ENCODE results near the gene GAL. TPM values are rescaled to one million over a fixed set of nuclear protein-coding genes. Genes with fewer than 3 reads are reported as not detected.

Gene GAL
- total RNA-seq, 1 donor from 2014 or later, result 1.1 TPM

DNA sequence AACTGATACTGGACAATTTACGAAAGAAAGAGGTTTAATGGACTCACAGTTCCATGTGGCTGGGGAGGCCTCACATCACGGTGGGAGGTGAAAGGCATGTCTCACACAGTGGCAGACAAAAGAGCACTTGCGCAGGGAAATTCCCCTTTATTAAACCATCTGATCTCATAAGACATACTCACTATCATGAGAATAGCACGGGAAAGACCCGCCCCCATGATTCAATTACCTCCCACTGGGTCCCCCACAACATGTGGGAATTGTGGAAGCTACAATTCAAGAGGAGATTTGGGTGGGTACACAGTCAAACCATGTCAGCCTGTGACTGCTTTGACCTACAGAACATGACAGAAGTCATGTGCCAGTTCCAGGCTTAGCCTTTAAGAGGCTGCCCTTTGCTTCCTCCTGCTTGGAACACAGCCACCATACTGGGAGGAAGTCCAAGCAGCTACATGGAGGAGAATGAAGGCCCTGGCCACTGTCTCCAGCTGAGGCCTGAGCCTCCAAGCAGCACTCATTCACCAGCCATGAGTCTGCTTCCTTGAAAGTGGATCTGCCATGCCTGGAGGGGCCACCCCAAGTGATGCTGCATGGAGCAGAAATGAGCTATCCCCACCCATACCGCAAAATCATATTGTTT lies 10.9 kb upstream of the GAL start:
- peaks cover 8% of the 10 kb centered on the region for H3K27me3 Mint-ChIP-seq (ENCODE audit: low read depth)
- no peak for DNase-seq (ENCODE audit: low read depth, low spot score)
- no peak overlapping the region for H3K27ac Mint-ChIP-seq (ENCODE audit: unreplicated experiment)
- H3K36me3 Mint-ChIP-seq (ENCODE audit: low read depth), result no peaks in the 10 kb centered on the region
- peaks cover 15% of the 10 kb centered on the region for H3K4me1 Mint-ChIP-seq
- H3K4me3 Mint-ChIP-seq, result no peak overlapping the region
- TF ChIP-seq CTCF (conservative IDR thresholded peaks at IDR 0.05), result no peak
- peaks cover 5% of the 10 kb centered on the region for H3K9me3 Mint-ChIP-seq

DNA sequence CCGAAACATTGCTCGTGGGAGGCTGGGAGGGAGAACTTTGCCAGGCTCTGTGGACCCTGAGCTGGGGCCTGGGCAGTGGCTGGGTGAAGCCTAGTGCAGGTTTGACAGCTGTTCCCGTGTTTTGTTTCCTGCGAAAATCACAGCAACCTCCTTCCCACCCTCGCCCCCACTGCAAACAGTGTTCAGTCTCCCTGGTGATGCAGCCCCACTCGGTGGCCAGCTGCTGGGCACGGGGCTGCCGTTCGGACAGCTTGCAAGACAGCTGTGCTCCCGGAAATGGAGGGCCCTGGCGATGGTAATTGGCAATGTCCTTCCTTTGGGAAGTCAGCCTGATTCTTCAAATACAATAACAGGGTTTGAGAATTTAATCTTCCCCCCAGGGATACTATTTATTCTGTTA lies 10.4 kb upstream of the GAL start:
- Mint-ChIP-seq H3K4me3 (no peak overlapping the region), H3K27me3 (ENCODE audit: low read depth) (peaks cover 10% of the 10 kb centered on the region), H3K4me1 (peaks cover 15% of the 10 kb centered on the region), H3K36me3 (ENCODE audit: low read depth) (no peaks in the 10 kb centered on the region), H3K9me3 (peaks cover 5% of the 10 kb centered on the region), H3K27ac (ENCODE audit: unreplicated experiment) (no peak overlapping the region)
- no peak for DNase-seq (ENCODE audit: low read depth, low spot score)
- TF ChIP-seq CTCF (conservative IDR thresholded peaks at IDR 0.05), result no peak

DNA sequence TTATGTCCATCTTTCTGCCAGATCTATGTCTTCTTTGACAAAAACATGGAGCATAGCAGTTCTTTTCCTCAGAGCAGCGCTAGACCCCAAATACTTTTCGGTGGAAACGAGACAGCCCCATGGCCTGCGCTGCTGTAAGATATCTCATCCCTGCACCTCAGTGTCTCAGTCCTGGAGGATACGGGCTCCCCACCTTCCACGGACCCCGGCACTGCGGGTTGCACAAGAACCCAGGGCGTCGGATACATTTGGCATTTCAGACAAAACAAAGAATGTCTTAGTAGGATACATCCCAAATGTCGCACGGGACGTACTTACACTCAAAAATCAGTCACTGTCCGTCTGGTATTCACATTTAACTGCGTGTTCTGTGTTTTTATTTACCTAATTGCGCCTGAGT lies 9.9 kb upstream of the GAL start:
- Mint-ChIP-seq H3K4me1 (peaks cover 15% of the 10 kb centered on the region), H3K9me3 (peaks cover 5% of the 10 kb centered on the region), H3K36me3 (ENCODE audit: low read depth) (no peaks in the 10 kb centered on the region), H3K4me3 (no peak overlapping the region), H3K27me3 (ENCODE audit: low read depth) (peaks cover 13% of the 10 kb centered on the region), H3K27ac (ENCODE audit: unreplicated experiment) (no peak overlapping the region)
- no peak for TF ChIP-seq CTCF (conservative IDR thresholded peaks at IDR 0.05)
- no peak for DNase-seq (ENCODE audit: low read depth, low spot score)

DNA sequence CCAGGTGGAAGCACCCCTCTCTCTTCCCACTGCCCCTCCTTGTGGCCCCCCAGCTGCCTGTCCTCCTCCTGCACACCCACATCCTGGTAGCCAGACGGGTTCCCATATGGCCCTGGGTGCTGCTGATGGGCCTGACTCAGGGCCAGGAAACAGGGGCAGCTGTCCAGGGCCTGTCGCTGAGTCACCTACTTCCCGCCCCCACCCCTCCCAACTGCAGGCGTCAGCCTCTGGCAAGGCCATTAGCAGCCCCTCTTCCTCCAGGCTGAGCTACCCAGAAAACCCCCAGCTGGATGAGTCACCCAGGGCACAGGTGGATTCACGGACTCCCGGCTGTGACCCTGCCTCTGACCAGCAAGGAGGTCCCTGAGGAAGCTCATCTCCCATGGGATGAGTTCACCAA lies 6.9 kb upstream of the GAL start:
- no peak for DNase-seq (ENCODE audit: low read depth, low spot score)
- no peaks in the 10 kb centered on the region for H3K9me3 Mint-ChIP-seq

GRCh38 chr11:68678031-68678441 lies 6.3 kb upstream of the GAL start:
- H3K27ac Mint-ChIP-seq (ENCODE audit: unreplicated experiment), result no peak overlapping the region
- TF ChIP-seq CTCF (conservative IDR thresholded peaks at IDR 0.05), result no peak

More for the DNA sequence above, 6.9 kb upstream of the GAL start:
- no peaks in the 10 kb centered on the region for H3K36me3 Mint-ChIP-seq (ENCODE audit: low read depth)
- no peak for TF ChIP-seq CTCF (conservative IDR thresholded peaks at IDR 0.05)
- H3K4me3 Mint-ChIP-seq, result no peak overlapping the region
- H3K4me1 Mint-ChIP-seq, result peaks cover 15% of the 10 kb centered on the region
- peaks cover 18% of the 10 kb centered on the region for H3K27me3 Mint-ChIP-seq (ENCODE audit: low read depth)
- H3K27ac Mint-ChIP-seq (ENCODE audit: unreplicated experiment), result no peak overlapping the region

More at GRCh38 chr11:68678031-68678441, 6.3 kb upstream of the GAL start:
- no peak overlapping the region for H3K4me3 Mint-ChIP-seq
- DNase-seq (ENCODE audit: low read depth, low spot score), result no peak
- H3K27me3 Mint-ChIP-seq (ENCODE audit: low read depth), result peaks cover 24% of the 10 kb centered on the region
- no peaks in the 10 kb centered on the region for H3K9me3 Mint-ChIP-seq
- H3K36me3 Mint-ChIP-seq (ENCODE audit: low read depth), result no peaks in the 10 kb centered on the region
- H3K4me1 Mint-ChIP-seq, result peaks cover 11% of the 10 kb centered on the region
